ENCODE results near the gene AURKAIP1.

The AURKAIP1 gene

GRCh38 chr1:1331068-1331965 is 43.7 kb downstream of the AURKAIP1 start, which contains the start of gene TAS1R3:
Gene TAS1R3, plus strand, starts transcription at chr1:1331280. Its CDS starts 66 bp downstream, at chr1:1331346.
- peak; percentile 16 for DNase-seq

- DNase-seq, result no peak
Observed at GRCh38 chr1:1330366-1331067, 44.5 kb downstream of the AURKAIP1 start.

- no peak for DNase-seq
Observed at GRCh38 chr1:1329304-1330210, 45.5 kb downstream of the AURKAIP1 start.

GRCh38 chr1:1328254-1328653 is 46.8 kb downstream of the AURKAIP1 start:
- no peak for DNase-seq

- DNase-seq, result no peak
Observed at GRCh38 chr1:1327291-1327690, 47.7 kb downstream of the AURKAIP1 start.

GRCh38 chr1:1326075-1326605 is 48.9 kb downstream of the AURKAIP1 start:
- no peak for DNase-seq

- no peak for DNase-seq
Observed at GRCh38 chr1:1325288-1326074, 49.5 kb downstream of the AURKAIP1 start.

- peak; percentile 90 for DNase-seq
Observed at GRCh38 chr1:1324524-1325287, 50.3 kb downstream of the AURKAIP1 start, which contains the start of the genes CPTP and INTS11. Gene CPTP, plus strand, starts transcription at chr1:1324802. Its CDS starts 2,109 bp downstream, at chr1:1326911. Gene INTS11, minus strand, starts transcription at chr1:1324660. Its CDS starts 52 bp downstream, at chr1:1324608.

- no peak for DNase-seq
Observed at GRCh38 chr1:1324084-1324523, 50.9 kb downstream of the AURKAIP1 start.

Data from NCI-H1105 (cell line).